ENCODE results near the gene IGF2BP1.
"Not testable (repeated sequence)": the region's sequence is repeated elsewhere in the genome, so short reads cannot be mapped to it uniquely, and the experiment has no call there.

The IGF2BP1 gene

DNA sequence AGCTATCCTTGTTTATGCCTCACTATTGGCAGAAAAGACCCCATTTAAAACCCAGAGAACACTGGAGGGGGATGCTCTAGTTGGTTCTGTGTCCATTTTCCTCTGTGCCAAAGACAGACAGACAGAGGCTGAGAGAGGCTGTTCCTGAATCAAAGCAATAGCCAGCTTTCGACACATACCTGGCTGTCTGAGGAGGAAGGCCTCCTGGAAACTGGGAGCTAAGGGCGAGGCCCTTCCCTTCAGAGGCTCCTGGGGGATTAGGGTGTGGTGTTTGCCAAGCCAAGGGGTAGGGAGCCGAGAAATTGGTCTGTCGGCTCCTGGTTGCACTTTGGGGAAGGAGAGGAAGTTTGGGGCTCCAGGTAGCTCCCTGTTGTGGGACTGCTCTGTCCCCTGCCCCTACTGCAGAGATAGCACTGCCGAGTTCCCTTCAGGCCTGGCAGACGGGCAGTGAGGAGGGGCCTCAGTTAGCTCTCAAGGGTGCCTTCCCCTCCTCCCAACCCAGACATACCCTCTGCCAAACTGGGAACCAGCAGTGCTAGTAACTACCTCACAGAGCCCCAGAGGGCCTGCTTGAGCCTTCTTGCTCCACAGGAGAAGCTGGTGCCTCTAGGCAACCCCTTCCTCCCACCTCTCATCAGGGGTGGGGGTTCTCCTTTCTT, 56.1 kb downstream of the IGF2BP1 start:
- no peak for DNase-seq (ENCODE audit: low read depth in 2 of 2)

GRCh38 chr17:49054342-49055092, 57.3 kb downstream of the IGF2BP1 start:
- DNase-seq (ENCODE audit: low read depth in 2 of 2): no peak

- DNase-seq (ENCODE audit: low read depth in 2 of 2): no peak
Observed at GRCh38 chr17:49055181-49055927, 58.2 kb downstream of the IGF2BP1 start.

- no peak for DNase-seq (ENCODE audit: low read depth in 2 of 2)
Observed at GRCh38 chr17:49061524-49061943, 64.3 kb downstream of the IGF2BP1 start.

GRCh38 chr17:49063652-49064051, 66.5 kb downstream of the IGF2BP1 start:
- no peak for DNase-seq (ENCODE audit: low read depth in 2 of 2)

- no peak for DNase-seq (ENCODE audit: low read depth in 2 of 2)
Observed at GRCh38 chr17:49067163-49067562, 70.0 kb downstream of the IGF2BP1 start.

GRCh38 chr17:49069585-49070273, 72.5 kb downstream of the IGF2BP1 start:
- DNase-seq (ENCODE audit: low read depth in 2 of 2): no peak

DNA sequence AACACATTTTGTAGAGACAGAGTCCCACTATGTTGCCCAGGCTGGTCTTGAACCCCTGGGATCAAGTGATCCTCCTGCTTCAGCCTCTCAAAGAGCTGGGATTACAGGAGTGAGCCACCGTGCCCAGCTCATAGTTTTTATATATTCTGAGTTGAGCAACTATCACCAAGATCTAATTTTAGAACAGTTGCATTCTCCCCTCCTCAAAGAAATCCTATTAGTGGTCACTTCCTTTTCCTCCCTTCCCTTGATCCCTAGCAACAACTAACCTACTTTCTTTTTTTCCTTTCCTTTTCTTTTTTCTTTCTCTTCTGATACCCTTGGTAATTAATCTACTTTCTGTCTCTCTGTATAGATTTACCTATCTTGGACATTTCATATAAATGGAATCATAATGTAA, 73.9 kb downstream of the IGF2BP1 start:
- DNase-seq (ENCODE audit: low read depth in 2 of 2): no peak

DNA sequence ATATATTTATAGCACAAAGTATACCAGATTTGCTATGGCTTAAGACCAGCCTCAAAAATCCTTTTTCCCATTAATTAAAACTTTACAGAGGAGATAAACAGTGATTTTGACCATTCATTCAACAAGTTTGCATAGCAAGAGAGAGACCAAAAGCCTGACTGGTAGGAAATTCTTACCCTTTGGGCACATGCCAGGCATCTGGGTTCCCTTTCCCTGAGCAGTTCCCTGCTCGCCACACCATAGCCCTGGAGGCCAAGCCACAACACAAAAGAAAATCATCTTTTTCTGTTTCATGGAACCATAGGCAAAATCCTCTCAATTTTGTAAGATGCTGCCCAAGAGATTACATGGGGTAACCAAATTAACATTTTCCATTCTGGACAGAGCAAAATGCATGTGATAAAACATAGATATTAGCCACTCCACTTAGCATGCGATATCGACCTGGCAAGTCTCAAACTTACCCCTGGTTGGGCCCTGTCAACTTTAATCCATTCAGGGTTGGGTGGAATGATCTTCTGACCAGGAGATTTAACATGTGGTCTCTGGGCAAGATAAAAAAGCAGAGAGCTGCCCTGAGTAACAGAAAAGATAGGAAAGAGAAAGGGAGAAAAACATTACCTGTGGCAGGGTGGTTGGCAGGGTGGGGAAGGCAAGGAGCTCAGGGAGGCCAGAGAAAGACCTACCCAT, 77.8 kb downstream of the IGF2BP1 start:
- no peak for DNase-seq (ENCODE audit: low read depth in 2 of 2)

GRCh38 chr17:49076573-49077384, 79.6 kb downstream of the IGF2BP1 start:
- peak; percentile 23 to 24 for DNase-seq (ENCODE audit: low read depth in 2 of 2)

DNA sequence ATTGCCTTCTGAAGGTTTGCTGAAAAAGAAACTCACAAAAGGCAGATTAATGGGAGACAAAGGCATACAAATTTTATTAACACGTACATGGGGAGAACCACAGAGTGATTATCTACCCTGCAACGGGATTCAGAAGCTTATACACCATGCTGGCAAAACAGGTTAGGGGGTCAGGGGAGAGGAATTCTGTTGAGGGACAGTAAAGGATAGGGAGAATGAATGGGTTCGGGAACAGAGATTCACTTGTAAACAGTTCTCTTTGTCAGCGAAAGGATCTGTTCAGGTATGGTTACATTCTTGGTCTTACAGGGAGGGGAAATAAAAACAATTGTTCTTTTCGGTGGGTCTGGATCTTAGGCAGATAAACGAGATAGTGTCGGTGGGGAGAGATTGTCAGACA, 81.1 kb downstream of the IGF2BP1 start:
- DNase-seq (ENCODE audit: low read depth in 2 of 2): no peak

- DNase-seq (ENCODE audit: low read depth in 2 of 2): no peak
Observed at GRCh38 chr17:49079840-49080663, 82.9 kb downstream of the IGF2BP1 start.

- DNase-seq (ENCODE audit: low read depth in 2 of 2): no peak
Observed at GRCh38 chr17:49082231-49082630, 85.0 kb downstream of the IGF2BP1 start.

- not testable (repeated sequence) for DNase-seq (ENCODE audit: low read depth in 2 of 2)
Observed at GRCh38 chr17:49085046-49085445, 87.9 kb downstream of the IGF2BP1 start.

- no peak for DNase-seq (ENCODE audit: low read depth in 2 of 2)
Observed at GRCh38 chr17:49085565-49086315, 88.6 kb downstream of the IGF2BP1 start.

- no peak for DNase-seq (ENCODE audit: low read depth in 2 of 2)
Observed at GRCh38 chr17:49086316-49086605, 89.1 kb downstream of the IGF2BP1 start.

DNA sequence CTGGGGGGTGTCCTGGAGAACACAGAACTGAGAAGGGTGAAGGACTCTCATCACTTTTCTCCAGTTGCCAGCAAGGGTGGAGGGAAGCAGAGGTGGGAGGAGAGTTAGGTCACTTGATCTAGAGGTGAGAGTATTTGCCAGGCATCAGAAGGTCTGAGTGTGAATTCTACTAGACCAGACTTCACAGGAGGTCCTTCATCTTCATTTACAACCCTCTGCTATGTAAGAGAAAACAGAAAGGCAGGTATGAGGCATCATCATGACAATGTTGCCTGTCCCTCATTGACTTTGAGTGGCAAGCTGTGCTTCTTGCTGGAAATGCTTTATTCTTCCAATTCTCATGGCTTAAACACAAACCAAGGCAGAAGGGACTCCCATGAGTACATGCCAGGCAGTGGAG, 89.5 kb downstream of the IGF2BP1 start:
- DNase-seq (ENCODE audit: low read depth in 2 of 2): no peak

DNA sequence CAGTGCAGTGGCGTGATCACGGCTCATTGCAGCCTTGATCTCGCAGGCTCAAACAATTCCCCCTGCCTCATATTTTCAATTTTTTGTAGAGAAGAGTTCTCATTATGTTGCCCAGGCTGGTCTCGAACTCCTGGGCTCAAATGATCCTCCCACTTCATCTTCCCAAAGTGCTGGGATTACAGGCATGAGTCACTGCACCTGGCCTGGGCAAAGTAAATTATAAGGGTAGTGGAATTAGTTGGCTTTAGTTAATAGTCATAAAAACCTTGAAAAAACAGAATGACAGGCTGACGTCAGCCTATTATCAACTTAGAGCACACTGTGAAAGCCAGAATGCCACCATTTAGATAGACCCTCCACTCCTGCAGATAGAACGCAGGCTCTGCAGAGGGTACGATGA, 91.9 kb downstream of the IGF2BP1 start:
- no peak for DNase-seq (ENCODE audit: low read depth in 2 of 2)

GRCh38 chr17:49090878-49091594, 93.9 kb downstream of the IGF2BP1 start:
- no peak for DNase-seq (ENCODE audit: low read depth in 2 of 2)
